Panc1 (cell line): ENCODE results near the gene ATF6B. TPM values are rescaled to one million over a fixed set of nuclear protein-coding genes. Genes with fewer than 3 reads are reported as not detected.

Experiments
- ATAC-seq: fragments of 200-7000 bp; cut with Tn5 transposase; 2 replicates; pipeline ENCODE4 v1.9.1; 2020; ENCODE audit warnings: mild to moderate bottlenecking, moderate library complexity
- BruUV-seq: library from RNA; stranded (reverse); fragments of 400-500 nt; replicated peaks from 2 replicates; lab custom pipeline; 2021; lab: Mats Ljungman, UMichigan
- CTCF ChIA-PET: fragments of 300-600 bp; sonication (Branson Sonifier 250); formaldehyde crosslinking; loops from one replicate; lab custom pipeline; 2022; ENCODE audit warnings: antibody characterized with exemption; lab: Charles Lee
- POLR2A ChIA-PET: fragments of 300-600 bp; sonication (Branson Sonifier 250); formaldehyde crosslinking; loops from one replicate; lab custom pipeline; 2022; ENCODE audit warnings: antibody characterized with exemption; lab: Charles Lee
- DNase-seq: peaks from one replicate; pipeline ENCODE4 v3.0.0-alpha.2; 2010; ENCODE audit warnings: low read depth, low spot score
- H3K27ac ChIP-seq: 2 replicates; pipeline ENCODE4 v1.5.1; 2011; ENCODE audit warnings: mild to moderate bottlenecking, low read length, inconsistent platforms
- H3K27me3 ChIP-seq: fragments of 200-500 bp; sonication (Bioruptor generic); 2 replicates; pipeline ENCODE4 v1.6.0; 2014; ENCODE audit warnings: low read length, inconsistent platforms; ENCODE audit not compliant: control insufficient read depth, insufficient read depth
- H3K36me3 ChIP-seq: fragments of 200-500 bp; sonication (Bioruptor generic); 2 replicates; pipeline ENCODE4 v1.5.1; 2014; ENCODE audit warnings: inconsistent platforms, mild to moderate bottlenecking, low read length, moderate library complexity; ENCODE audit not compliant: control insufficient read depth, insufficient read depth
- H3K4me1 ChIP-seq: 2 replicates; pipeline ENCODE4 v1.5.1; 2011; ENCODE audit warnings: inconsistent platforms, mild to moderate bottlenecking, low read length, moderate library complexity; ENCODE audit not compliant: control insufficient read depth, insufficient read depth
- H3K4me3 ChIP-seq, 2 experiments: 2 replicates each; pipeline ENCODE4 v1.5.1; 2011 to 2012; ENCODE audit warnings: low read depth in 2 of 2, low read length in 2 of 2, mild to moderate bottlenecking in 2 of 2, inconsistent platforms in 1 of 2, moderate library complexity in 1 of 2
- H3K9me3 ChIP-seq: fragments of 200-500 bp; sonication (Bioruptor generic); 2 replicates; pipeline ENCODE4 v1.5.1; 2014; ENCODE audit warnings: low read depth, mild to moderate bottlenecking, inconsistent platforms, low read length, moderate library complexity; ENCODE audit not compliant: control insufficient read depth, insufficient read depth
- POLR2AphosphoS5 ChIP-seq: IDR thresholded peaks from 2 replicates; pipeline ENCODE4 v1.6.1; 2012; ENCODE audit warnings: mild to moderate bottlenecking, low read depth, low read length, moderate library complexity
- TCF7L2 ChIP-seq: IDR thresholded peaks from 2 replicates; pipeline ENCODE4 v1.6.1; 2011; ENCODE audit warnings: mild to moderate bottlenecking, low read depth, low read length, inconsistent platforms
- in situ Hi-C: cut with HindIII; loops from 2 replicates; pipeline ENCODE4 v1.10.0; 2016; ENCODE audit warnings: low sequenced_read_pairs, low pct_unique_long_range_greater_than_20kb
- intact Hi-C: fragments of 100-400 bp; cut with micrococcal nuclease; formaldehyde crosslinking; loops from one replicate; pipeline ENCODE4 v1.10.0; 2022; ENCODE audit not compliant: unreplicated experiment
- total RNA-seq: library from RNA; stranded (reverse); gene quantifications from one replicate; pipeline ENCODE4 v1.2.1, GENCODE V29; 2021; ENCODE audit not compliant: unreplicated experiment
- TF ChIP-seq, protein P1 (sequence below), 2 experiments: IDR thresholded peaks; 2 replicates each; pipeline ENCODE4 v1.6.1; 2011 to 2012; ENCODE audit warnings: low read depth in 2 of 2, control low read depth in 1 of 2, low read length in 1 of 2, mild to moderate bottlenecking in 1 of 2, moderate library complexity in 1 of 2; ENCODE audit not compliant: insufficient read depth in 1 of 2

ATF6B gene
- total RNA-seq, 1 experiment from 2014 or later, result 127 TPM

DNA sequence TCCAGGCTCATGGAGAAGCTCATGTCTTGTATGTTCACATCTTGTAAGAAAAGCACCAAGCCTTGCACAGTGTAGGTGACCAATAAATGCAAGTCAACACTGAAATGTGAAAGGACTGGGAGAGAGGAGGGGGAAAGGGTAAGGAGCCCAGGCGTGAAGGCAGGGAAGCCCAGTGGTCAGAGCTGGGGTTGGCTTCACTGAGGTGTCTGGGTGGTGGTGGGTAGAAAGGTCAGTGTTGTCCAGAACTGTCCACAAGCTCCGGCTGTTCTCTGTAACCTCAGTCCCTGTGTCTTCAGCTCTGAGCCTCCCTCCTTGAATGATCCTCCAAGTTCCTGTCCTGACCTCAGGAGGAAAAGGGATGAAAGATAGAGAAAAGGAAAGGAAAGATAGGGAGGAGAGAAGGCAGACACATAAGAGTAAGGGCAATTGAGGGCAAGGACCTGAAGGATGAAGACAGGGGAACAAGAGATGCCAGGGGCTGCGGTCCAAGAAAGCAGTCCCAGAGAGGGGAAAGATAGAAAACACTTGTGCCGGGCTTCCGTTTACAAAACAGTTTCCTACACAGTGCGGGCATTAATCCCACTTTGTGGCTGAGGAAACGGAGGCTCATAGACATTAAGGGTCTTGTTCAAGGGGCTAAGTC, 16.5 kb downstream of the ATF6B start:
- Histone ChIP-seq H3K27me3 (peaks cover 2% of the 10 kb centered on the region; the same call in 1 of the 2 replicates), H3K9me3 (no peaks in the 10 kb centered on the region), H3K4me1 (peaks cover 4% of the 10 kb centered on the region; the same call in 1 of the 2 replicates), H3K36me3 (no peaks in the 10 kb centered on the region), H3K27ac (no peak overlapping the region), H3K4me3 (no peak overlapping the region)
- DNase-seq (no peak), ATAC-seq (no peak)
- in situ Hi-C loops, result no loop called here
- BruUV-seq, result no TSS peak
- intact Hi-C loops, result loop anchor here (10.0 kb wide), 1 partner anchor 83 kb away; the partner anchor contains the start of genes GPSM3 and PBX2
- ChIA-PET POLR2A (interaction anchor here (0.6 kb wide), 1 partner anchor 19 kb away, joined by 3 read pairs; the partner anchor contains the start of gene FKBPL), CTCF (no interaction called here)
- TF ChIP-seq, protein P1, sequence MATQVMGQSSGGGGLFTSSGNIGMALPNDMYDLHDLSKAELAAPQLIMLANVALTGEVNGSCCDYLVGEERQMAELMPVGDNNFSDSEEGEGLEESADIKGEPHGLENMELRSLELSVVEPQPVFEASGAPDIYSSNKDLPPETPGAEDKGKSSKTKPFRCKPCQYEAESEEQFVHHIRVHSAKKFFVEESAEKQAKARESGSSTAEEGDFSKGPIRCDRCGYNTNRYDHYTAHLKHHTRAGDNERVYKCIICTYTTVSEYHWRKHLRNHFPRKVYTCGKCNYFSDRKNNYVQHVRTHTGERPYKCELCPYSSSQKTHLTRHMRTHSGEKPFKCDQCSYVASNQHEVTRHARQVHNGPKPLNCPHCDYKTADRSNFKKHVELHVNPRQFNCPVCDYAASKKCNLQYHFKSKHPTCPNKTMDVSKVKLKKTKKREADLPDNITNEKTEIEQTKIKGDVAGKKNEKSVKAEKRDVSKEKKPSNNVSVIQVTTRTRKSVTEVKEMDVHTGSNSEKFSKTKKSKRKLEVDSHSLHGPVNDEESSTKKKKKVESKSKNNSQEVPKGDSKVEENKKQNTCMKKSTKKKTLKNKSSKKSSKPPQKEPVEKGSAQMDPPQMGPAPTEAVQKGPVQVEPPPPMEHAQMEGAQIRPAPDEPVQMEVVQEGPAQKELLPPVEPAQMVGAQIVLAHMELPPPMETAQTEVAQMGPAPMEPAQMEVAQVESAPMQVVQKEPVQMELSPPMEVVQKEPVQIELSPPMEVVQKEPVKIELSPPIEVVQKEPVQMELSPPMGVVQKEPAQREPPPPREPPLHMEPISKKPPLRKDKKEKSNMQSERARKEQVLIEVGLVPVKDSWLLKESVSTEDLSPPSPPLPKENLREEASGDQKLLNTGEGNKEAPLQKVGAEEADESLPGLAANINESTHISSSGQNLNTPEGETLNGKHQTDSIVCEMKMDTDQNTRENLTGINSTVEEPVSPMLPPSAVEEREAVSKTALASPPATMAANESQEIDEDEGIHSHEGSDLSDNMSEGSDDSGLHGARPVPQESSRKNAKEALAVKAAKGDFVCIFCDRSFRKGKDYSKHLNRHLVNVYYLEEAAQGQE (IDR thresholded peaks at IDR 0.05; ENCODE audit: insufficient read depth in 1 of 2, low read depth in 2 of 2, low read length in 1 of 2), result no peak
- TF ChIP-seq POLR2AphosphoS5 (peak; percentile 36; the same call in 1 of the 2 replicates), TCF7L2 (no peak)

DNA sequence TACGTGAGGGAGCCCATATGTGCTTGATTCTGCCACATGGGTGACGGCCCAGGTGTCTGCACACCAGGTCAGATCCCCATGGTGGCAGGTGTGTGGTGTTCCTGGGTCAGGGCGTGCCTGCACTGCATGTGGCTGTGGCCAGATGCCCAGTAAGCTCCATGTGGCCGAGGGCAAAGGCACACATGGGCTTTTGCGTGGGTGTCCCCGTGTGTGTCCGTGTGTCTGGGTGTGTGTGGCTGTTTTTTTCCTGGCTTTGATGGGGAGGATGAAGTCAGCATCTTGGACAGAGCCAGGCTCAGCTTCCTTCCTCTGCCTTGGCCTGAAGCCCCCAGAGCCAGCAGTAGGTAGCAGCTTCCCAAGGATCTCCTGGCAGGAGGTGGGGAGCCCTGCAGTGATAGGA, 17.4 kb downstream of the ATF6B start:
- POLR2A ChIA-PET, result no interaction called here
- no TSS peak for BruUV-seq
- ATAC-seq (peak; percentile 9; the same call in 1 of the 2 replicates), DNase-seq (no peak)
- in situ Hi-C loops, result no loop called here
- Histone ChIP-seq H3K27me3 (peaks cover 2% of the 10 kb centered on the region; the same call in 1 of the 2 replicates), H3K4me3 (no peak overlapping the region), H3K36me3 (no peaks in the 10 kb centered on the region), H3K9me3 (no peaks in the 10 kb centered on the region), H3K27ac (no peak overlapping the region), H3K4me1 (peaks cover 4% of the 10 kb centered on the region; the same call in 1 of the 2 replicates)
- CTCF ChIA-PET, result no interaction called here
- TF ChIP-seq, protein P1 (IDR thresholded peaks at IDR 0.05; ENCODE audit: insufficient read depth in 1 of 2, low read depth in 2 of 2, low read length in 1 of 2), result no peak
- TF ChIP-seq POLR2AphosphoS5 (peak; percentile 22; the same call in 1 of the 2 replicates), TCF7L2 (no peak)
- intact Hi-C loops, result loop anchor here (10.0 kb wide), 1 partner anchor 84 kb away; the partner anchor contains the start of genes GPSM3 and PBX2
